ENCODE results near the gene SLC2A1. TPM values are rescaled to one million over a fixed set of nuclear protein-coding genes. Genes with fewer than 3 reads are reported as not detected.
A peak's percentile ranks its signal among the peaks of the same experiment; 100 is the strongest.

SLC2A1 gene
- total RNA-seq, 2 experiments from 2014 or later = 158 to 162 TPM

DNA sequence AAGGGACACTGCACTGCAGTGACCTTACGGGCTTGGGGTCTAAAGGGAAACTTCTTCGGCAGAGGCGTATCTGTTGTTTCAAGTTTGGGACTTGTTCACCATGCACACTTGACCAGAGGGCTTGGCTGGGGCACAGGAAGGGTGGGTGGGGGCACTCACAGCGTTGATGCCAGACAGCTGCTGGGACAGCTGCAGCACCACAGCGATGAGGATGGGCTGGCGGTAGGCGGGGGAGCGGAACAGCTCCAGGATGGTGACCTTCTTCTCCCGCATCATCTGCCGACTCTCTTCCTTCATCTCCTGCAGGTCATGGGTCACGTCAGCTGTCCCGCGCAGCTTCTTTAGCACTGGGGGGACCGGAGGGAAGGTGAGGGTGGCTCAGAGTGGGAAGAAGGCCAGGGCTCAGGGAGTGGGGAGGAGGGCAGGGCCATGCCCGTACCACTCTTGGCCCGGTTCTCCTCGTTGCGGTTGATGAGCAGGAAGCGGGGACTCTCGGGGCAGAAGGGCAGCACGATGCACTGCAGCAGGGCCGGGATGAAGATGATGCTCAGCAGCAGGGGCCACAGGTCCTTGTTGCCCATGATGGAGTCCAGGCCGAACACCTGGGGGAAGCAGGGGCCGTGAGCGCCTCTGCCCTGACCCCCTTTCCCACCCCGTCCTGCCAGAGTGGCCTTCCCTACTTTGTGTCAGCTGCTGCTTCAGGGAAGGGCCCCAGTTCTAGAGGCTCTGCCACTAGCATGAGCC is 29.1 kb downstream of the SLC2A1 start:
- H3K27ac Mint-ChIP-seq = peak overlapping the region; percentile 61
- CTCF ChIA-PET = interaction anchor here (1.6 kb wide), 1 partner anchor 142 kb away, joined by 3 read pairs; no protein-coding TSS in a partner anchor

DNA sequence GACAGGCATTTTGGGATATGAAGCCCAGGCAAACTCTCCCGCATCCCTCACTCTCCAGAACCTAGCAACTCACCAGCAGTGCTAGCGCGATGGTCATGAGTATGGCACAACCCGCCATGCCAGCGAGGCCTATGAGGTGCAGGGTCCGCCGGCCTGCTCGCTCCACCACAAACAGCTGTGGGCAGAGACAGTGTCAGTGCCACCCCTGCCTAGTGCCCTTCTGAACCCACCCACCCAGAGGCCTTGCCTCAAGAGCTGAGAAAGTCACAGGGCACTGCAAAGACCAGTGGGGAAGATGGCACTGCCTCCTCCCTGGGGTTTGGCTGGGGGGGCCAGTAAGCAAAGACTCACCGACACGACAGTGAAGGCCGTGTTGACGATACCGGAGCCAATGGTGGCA is 29.8 kb downstream of the SLC2A1 start:
- no peaks in the 10 kb centered on the region for H3K9me3 Mint-ChIP-seq
- peaks cover 75% of the 10 kb centered on the region for H3K36me3 Mint-ChIP-seq (ENCODE audit: low read depth)
- peaks cover 67% of the 10 kb centered on the region for H3K4me1 Mint-ChIP-seq (ENCODE audit: low read depth)
- TF ChIP-seq, protein P1, sequence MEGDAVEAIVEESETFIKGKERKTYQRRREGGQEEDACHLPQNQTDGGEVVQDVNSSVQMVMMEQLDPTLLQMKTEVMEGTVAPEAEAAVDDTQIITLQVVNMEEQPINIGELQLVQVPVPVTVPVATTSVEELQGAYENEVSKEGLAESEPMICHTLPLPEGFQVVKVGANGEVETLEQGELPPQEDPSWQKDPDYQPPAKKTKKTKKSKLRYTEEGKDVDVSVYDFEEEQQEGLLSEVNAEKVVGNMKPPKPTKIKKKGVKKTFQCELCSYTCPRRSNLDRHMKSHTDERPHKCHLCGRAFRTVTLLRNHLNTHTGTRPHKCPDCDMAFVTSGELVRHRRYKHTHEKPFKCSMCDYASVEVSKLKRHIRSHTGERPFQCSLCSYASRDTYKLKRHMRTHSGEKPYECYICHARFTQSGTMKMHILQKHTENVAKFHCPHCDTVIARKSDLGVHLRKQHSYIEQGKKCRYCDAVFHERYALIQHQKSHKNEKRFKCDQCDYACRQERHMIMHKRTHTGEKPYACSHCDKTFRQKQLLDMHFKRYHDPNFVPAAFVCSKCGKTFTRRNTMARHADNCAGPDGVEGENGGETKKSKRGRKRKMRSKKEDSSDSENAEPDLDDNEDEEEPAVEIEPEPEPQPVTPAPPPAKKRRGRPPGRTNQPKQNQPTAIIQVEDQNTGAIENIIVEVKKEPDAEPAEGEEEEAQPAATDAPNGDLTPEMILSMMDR (IDR thresholded peaks at IDR 0.05) = no peak
- ChIA-PET CTCF (interaction anchor here (1.6 kb wide), 1 partner anchor 143 kb away, joined by 3 read pairs; no protein-coding TSS in a partner anchor), POLR2A (interaction anchor here (1.5 kb wide), 1 partner anchor 22 kb away, joined by 4 read pairs; no protein-coding TSS in a partner anchor)
- no peaks in the 10 kb centered on the region for H3K27me3 Mint-ChIP-seq
- no peak for ATAC-seq
- intact Hi-C loops (cut with micrococcal nuclease) = no loop called here
- DNase-seq = no peak
- peak overlapping the region; percentile 61 for H3K27ac Mint-ChIP-seq
- H3K4me3 Mint-ChIP-seq = no peak overlapping the region

More for the DNA sequence above, 29.1 kb downstream of the SLC2A1 start:
- peaks cover 71% of the 10 kb centered on the region for H3K4me1 Mint-ChIP-seq (ENCODE audit: low read depth)
- H3K27me3 Mint-ChIP-seq = no peaks in the 10 kb centered on the region
- no peaks in the 10 kb centered on the region for H3K9me3 Mint-ChIP-seq
- intact Hi-C loops (cut with micrococcal nuclease) = no loop called here
- peaks cover 82% of the 10 kb centered on the region for H3K36me3 Mint-ChIP-seq (ENCODE audit: low read depth)
- POLR2A ChIA-PET = interaction anchor here (1.5 kb wide), 1 partner anchor 21 kb away, joined by 4 read pairs; no protein-coding TSS in a partner anchor
- TF ChIP-seq, protein P1 (IDR thresholded peaks at IDR 0.05) = no peak
- no peak overlapping the region for H3K4me3 Mint-ChIP-seq
- DNase-seq (no peak), ATAC-seq (no peak)

DNA sequence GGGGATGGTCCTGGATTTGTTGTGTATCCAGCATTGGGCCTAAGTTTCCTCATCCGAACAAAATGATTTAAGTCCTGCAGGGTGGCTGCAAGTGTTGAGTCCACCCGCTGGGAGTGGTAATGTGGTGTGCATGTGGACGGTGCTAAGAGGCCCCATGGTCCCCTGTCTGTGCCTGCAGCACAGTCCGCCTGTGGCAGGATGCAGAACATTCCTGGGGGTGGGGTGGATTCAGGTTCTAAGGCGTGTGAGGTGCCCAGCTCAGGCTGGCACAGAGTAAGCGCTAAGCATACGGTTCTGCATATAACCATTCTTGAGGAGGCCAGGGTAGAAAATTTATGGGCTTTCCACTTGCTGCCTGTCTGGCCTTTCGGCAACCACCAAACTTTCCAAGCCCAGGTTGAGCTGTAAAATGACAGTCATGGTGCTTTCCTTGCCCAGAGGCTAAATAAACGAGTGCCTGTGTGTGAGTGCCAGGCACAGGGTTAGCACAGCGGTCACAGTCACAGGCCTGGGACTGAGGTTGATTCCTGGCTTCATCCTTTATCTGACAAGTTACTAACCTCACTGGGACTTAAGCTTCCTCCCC is 30.7 kb downstream of the SLC2A1 start:
- no peaks in the 10 kb centered on the region for H3K27me3 Mint-ChIP-seq
- peaks cover 68% of the 10 kb centered on the region for H3K36me3 Mint-ChIP-seq (ENCODE audit: low read depth)
- no peak for ATAC-seq
- H3K9me3 Mint-ChIP-seq = no peaks in the 10 kb centered on the region
- DNase-seq = no peak
- TF ChIP-seq, protein P1 (IDR thresholded peaks at IDR 0.05) = no peak
- H3K27ac Mint-ChIP-seq = peak overlapping the region; percentile 58
- intact Hi-C loops (cut with micrococcal nuclease) = no loop called here
- ChIA-PET POLR2A (interaction anchor here (1.0 to 2.0 kb wide), 4 partner anchors 8 to 23 kb away, joined by 3 to 7 read pairs (median 6); no protein-coding TSS in a partner anchor), CTCF (interaction anchor here (1.6 to 9.4 kb wide), 2 partner anchors 144 to 145 kb away, joined by 3 to 159 read pairs; no protein-coding TSS in a partner anchor)
- H3K4me1 Mint-ChIP-seq (ENCODE audit: low read depth) = peaks cover 66% of the 10 kb centered on the region
- H3K4me3 Mint-ChIP-seq = no peak overlapping the region

DNA sequence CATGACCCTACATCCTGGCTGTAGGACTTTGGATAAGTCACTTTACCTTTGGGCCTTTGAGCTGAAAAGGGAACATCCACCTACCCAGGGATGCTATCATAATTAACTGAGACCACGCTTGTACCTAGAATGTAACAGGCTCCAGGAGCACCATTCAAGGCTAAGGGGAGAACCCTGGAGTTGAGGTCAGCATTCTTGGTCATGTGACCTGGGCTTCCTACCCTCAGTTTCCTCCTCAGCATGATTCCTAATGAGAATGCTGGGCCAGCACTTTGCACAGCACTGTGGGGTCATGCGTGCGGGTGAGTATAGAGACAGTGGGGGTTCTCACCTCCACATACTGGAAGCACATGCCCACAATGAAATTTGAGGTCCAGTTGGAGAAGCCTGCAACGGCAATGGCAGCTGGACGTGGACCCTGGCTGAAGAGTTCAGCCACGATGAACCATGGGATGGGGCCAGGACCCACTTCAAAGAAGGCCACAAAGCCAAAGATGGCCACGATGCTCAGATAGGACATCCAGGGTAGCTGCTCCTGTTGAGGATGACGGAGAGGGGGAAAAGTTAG is 31.3 kb downstream of the SLC2A1 start:
- ATAC-seq (no peak), DNase-seq (no peak)
- TF ChIP-seq, protein P1 (IDR thresholded peaks at IDR 0.05) = no peak
- H3K9me3 Mint-ChIP-seq = no peaks in the 10 kb centered on the region
- ChIA-PET POLR2A (interaction anchor here (1.0 to 2.0 kb wide), 5 partner anchors 9 to 28 kb away, joined by 3 to 7 read pairs (median 3); no protein-coding TSS in a partner anchor), CTCF (interaction anchor here (1.6 to 9.4 kb wide), 2 partner anchors 144 to 145 kb away, joined by 3 to 159 read pairs; no protein-coding TSS in a partner anchor)
- peak overlapping the region; percentile 40 for H3K27ac Mint-ChIP-seq
- H3K27me3 Mint-ChIP-seq = no peaks in the 10 kb centered on the region
- intact Hi-C loops (cut with micrococcal nuclease) = no loop called here
- H3K4me3 Mint-ChIP-seq = no peak overlapping the region
- H3K4me1 Mint-ChIP-seq (ENCODE audit: low read depth) = peaks cover 65% of the 10 kb centered on the region
- H3K36me3 Mint-ChIP-seq (ENCODE audit: low read depth) = peaks cover 64% of the 10 kb centered on the region

Measured in activated CD8-positive, alpha-beta T cell treated with anti-CD3 and anti-CD28 coated beads for 36 hours (primary cell).